Cardiac muscle cell (in vitro differentiated cells and primary cell): ENCODE measurements around the gene PAM. TPM values are rescaled to one million over a fixed set of nuclear protein-coding genes. Genes with fewer than 3 reads are reported as not detected.
A peak's percentile ranks its signal among the peaks of the same experiment; 100 is the strongest.
"Not testable (repeated sequence)": the region's sequence is repeated elsewhere in the genome, so short reads cannot be mapped to it uniquely, and the experiment has no call there.

Experiments
- DNase-seq, 2 donors: peaks; one replicate each; pipeline versions ENCODE4 v3.0.0 to v3.0.0-alpha.2; 2010 to 2017; ENCODE audit warnings: low read depth in 1 of 2, low spot score in 1 of 2
- H3K27ac ChIP-seq: fragments of 200-600 bp; sonication (generic); 2 replicates; pipeline ENCODE4 v1.5.1; 2016
- H3K27me3 ChIP-seq: fragments of 200-600 bp; sonication (generic); 2 replicates; pipeline ENCODE4 v1.6.0; 2016; ENCODE audit warnings: control low read depth
- H3K36me3 ChIP-seq: fragments of 200-600 bp; sonication (generic); 2 replicates; pipeline ENCODE4 v1.5.1; 2016; ENCODE audit warnings: control low read depth
- H3K4me1 ChIP-seq: fragments of 200-600 bp; sonication (generic); 2 replicates; pipeline ENCODE4 v1.8.1; 2017; ENCODE audit warnings: low read depth, mild to moderate bottlenecking, mixed run types
- H3K4me3 ChIP-seq: fragments of 200-600 bp; sonication (generic); 2 replicates; pipeline ENCODE4 v1.5.1; 2016; ENCODE audit warnings: mild to moderate bottlenecking
- H3K9me3 ChIP-seq: fragments of 200-600 bp; sonication (generic); 2 replicates; pipeline ENCODE4 v1.5.1; 2017; ENCODE audit warnings: low read depth, mild to moderate bottlenecking, control low read depth
- polyA plus RNA-seq: library from polyadenylated mRNA; unstranded; fragments of >200 nt; fragmentation: Nextera tagmentation; extraction: Ambion mirVana; gene quantifications from 2 replicates; pipeline ENCODE4 v1.2.1, GENCODE V29; 2016
- total RNA-seq: library from RNA; depleted of rRNA; stranded (reverse); fragments of >200 nt; gene quantifications from 2 replicates; pipeline ENCODE4 v1.2.3, GENCODE V29; 2016
- TF ChIP-seq, protein P1 (sequence below): IDR thresholded peaks from 2 replicates; pipeline ENCODE4 v1.5.1; 2012; ENCODE audit warnings: low read depth, mild to moderate bottlenecking, low read length

Gene PAM
- total and polyA plus RNA-seq, 2 experiments from 2014 or later: 375 to 392 TPM

DNA sequence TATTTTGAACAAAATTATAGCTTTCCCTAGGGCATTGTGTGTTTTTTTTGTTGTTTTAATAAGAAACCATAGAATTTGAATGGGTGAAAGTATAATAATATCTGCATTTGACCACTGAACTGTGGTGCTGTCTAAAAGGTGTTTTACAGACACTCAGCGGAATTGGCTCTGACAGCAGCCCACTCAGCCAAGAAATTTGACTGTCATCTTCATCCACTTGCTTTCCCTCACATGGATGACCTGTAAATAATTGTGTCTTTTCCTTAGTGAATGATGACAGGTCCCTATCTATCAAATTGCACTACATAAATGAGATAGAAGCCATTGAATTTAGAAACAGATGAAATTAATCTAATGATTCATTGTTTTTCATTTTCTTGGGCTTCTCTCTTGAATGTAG lies 150.0 kb downstream of the PAM start:
- TF ChIP-seq, protein P1, sequence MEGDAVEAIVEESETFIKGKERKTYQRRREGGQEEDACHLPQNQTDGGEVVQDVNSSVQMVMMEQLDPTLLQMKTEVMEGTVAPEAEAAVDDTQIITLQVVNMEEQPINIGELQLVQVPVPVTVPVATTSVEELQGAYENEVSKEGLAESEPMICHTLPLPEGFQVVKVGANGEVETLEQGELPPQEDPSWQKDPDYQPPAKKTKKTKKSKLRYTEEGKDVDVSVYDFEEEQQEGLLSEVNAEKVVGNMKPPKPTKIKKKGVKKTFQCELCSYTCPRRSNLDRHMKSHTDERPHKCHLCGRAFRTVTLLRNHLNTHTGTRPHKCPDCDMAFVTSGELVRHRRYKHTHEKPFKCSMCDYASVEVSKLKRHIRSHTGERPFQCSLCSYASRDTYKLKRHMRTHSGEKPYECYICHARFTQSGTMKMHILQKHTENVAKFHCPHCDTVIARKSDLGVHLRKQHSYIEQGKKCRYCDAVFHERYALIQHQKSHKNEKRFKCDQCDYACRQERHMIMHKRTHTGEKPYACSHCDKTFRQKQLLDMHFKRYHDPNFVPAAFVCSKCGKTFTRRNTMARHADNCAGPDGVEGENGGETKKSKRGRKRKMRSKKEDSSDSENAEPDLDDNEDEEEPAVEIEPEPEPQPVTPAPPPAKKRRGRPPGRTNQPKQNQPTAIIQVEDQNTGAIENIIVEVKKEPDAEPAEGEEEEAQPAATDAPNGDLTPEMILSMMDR: no peak
- Histone ChIP-seq H3K36me3 (no peaks in the 10 kb centered on the region), H3K27ac (no peak overlapping the region), H3K4me1 (no peaks in the 10 kb centered on the region), H3K9me3 (no peaks in the 10 kb centered on the region), H3K4me3 (no peak overlapping the region), H3K27me3 (no peaks in the 10 kb centered on the region)
- no peak for DNase-seq

DNA sequence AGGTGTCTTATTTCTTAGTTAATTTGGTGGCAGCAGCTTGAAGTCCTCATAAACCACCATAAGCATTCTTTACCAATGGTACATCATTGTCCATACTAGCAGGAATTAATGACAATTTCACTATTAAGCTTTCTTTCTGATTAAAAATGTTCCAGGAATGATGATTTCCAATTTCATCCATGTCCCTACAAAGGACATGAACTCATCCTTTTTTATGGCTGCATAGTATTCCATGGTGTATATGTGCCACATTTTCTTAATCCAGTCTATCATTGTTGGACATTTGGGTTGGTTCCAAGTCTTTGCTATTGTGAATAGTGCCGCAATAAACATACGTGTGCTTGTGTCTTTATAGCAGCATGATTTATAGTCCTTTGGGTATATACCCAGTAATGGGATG lies 152.0 kb downstream of the PAM start:
- H3K4me3 ChIP-seq, H3K27me3 ChIP-seq, DNase-seq, H3K36me3 ChIP-seq, H3K9me3 ChIP-seq, H3K27ac ChIP-seq: not testable (repeated sequence)
- peaks cover 12% of the 10 kb centered on the region for H3K4me1 ChIP-seq

DNA sequence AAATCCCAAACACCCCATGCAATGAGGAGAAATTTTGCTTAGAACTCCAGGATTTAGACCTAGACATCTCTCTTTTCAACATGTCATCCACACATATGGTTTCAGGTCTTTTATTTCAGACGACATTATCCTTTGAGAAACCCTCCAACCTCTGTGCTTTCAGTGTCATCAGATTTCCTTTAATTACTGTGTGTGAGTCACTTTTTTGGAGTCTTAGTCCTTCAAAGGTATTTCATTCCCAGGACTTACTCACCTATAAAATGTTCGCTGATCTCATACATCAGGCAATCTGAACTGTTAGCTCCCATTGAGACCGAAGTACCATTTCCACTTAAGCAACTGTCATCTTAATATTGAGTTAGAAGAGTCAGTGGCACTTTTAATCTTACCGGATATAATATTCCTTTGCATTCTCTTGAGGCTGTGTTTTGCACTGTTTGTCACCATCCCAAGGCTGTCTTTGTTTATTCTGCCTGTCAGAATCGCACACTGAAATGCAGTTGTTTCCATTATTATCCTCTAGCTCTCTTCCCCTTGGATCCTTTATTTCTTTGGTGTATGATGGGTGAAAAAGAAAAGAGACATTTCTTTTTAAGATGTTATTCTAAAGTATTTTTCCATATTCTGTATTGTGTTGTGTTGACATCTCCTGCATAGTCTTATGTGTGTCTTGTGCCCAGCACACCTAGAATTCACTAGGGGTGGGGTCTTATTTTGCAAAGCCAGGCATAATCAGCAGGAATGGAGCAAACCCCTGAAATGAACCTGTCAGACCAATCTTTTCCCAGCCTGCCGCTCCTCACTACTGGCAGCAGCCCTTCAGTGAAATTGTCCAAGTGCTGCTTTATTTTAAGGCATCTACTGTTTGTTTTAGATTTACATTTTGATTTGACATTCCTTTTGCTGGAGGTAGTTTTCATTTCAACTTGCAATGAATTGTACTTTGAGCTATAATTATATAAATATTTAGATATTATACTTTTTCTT lies 155.4 kb downstream of the PAM start:
- no peak overlapping the region for H3K4me3 ChIP-seq
- TF ChIP-seq, protein P1: no peak
- H3K27me3 ChIP-seq: no peaks in the 10 kb centered on the region
- no peak overlapping the region for H3K27ac ChIP-seq
- no peak for DNase-seq
- peaks cover 12% of the 10 kb centered on the region for H3K4me1 ChIP-seq
- H3K9me3 ChIP-seq: no peaks in the 10 kb centered on the region
- H3K36me3 ChIP-seq: peaks cover 7% of the 10 kb centered on the region

DNA sequence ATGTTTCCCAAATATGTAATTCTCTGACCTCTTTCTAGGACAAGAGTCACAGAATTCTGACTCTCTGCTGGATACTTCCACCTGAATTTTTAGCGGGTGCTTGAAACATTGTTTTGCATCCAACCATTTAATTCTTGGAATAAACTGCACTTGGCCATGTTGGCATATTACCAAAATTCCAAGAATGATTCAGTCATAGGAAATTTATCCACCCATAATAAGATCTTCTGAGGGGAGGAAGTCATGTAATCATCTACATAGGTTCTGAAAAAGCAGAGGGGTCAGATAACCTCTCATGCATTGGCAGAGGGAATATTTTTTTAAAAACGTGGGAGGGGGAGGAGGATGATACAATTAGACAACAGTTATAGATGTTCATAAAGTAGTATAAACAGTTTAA lies 156.9 kb downstream of the PAM start:
- peaks cover 12% of the 10 kb centered on the region for H3K4me1 ChIP-seq
- no peak overlapping the region for H3K27ac ChIP-seq
- peaks cover 7% of the 10 kb centered on the region for H3K36me3 ChIP-seq
- H3K4me3 ChIP-seq: no peak overlapping the region
- TF ChIP-seq, protein P1: no peak
- peak in 1 of 2 donors; percentile 71 for DNase-seq
- H3K27me3 ChIP-seq: no peaks in the 10 kb centered on the region
- H3K9me3 ChIP-seq: no peaks in the 10 kb centered on the region

DNA sequence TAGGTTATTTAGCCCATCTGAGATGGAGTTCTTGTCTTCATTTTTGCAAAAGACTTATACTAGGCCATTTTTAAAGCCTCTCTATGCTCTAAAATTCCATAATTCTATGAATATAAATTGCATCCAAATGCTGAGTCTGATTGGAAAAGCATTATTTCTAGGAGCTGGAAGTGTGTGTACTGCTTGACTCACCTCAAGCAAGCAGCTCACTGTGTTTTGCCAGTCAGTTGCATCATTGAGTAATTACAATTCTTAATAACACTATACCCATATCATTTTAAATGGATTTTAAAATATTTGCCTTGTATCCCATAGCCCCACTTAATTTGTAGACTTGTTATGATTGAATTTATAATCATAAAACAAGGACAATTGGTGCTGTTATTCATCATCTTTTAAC lies 161.0 kb downstream of the PAM start:
- Histone ChIP-seq H3K9me3 (no peaks in the 10 kb centered on the region), H3K27ac (no peak overlapping the region), H3K4me3 (no peak overlapping the region), H3K36me3 (peaks cover 7% of the 10 kb centered on the region), H3K4me1 (peaks cover 3% of the 10 kb centered on the region), H3K27me3 (no peaks in the 10 kb centered on the region)
- DNase-seq: no peak
- TF ChIP-seq, protein P1: no peak

DNA sequence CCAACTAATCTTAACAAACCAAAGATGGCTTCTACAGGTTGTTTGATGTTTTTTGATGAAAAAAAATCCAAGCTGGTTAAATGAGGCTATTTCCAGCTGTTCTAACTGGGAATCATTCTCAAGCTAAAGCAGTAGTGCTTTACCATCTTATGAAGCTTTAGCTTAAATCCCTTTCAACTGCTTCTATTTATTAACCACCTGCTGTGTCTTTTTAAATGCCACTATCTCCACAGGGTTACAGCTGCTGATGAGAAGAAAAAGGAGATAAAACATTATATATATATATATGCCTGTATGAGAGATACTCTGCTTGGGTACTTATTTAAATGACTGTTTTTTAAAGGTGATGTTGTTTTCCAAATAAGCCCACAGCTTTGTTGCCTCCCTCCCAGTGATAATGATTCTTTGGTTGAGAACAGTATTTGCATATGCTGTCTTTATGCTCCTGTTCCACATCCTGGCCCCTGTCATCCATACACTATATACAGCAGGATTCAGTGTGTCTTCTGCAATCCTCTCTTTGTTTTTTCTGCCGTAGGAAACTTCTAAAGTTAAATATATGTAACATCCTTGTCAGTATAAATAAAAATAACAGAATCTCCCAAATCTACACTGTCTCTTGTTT lies 164.0 kb downstream of the PAM start:
- peaks cover 6% of the 10 kb centered on the region for H3K36me3 ChIP-seq
- no peaks in the 10 kb centered on the region for H3K9me3 ChIP-seq
- no peaks in the 10 kb centered on the region for H3K27me3 ChIP-seq
- no peaks in the 10 kb centered on the region for H3K4me1 ChIP-seq
- no peak overlapping the region for H3K4me3 ChIP-seq
- no peak for DNase-seq
- TF ChIP-seq, protein P1: no peak
- no peak overlapping the region for H3K27ac ChIP-seq
